Muscle layer of duodenum (tissue), 2 donors: Measurements from ENCODE around the gene PCDHGB2.
A peak's percentile ranks its signal among the peaks of the same experiment; 100 is the strongest.
"Not testable (repeated sequence)": the region's sequence is repeated elsewhere in the genome, so short reads cannot be mapped to it uniquely, and the experiment has no call there.

Source experiments
- H3K27ac ChIP-seq: one replicate; pipeline ENCODE4 v1.7.0; 2013; ENCODE audit warnings: mild to moderate bottlenecking, low read length
- H3K27me3 ChIP-seq: one replicate; pipeline ENCODE4 v1.7.0; 2013; ENCODE audit warnings: low read depth, mild to moderate bottlenecking, control low read depth, low read length
- H3K36me3 ChIP-seq, 2 donors: one replicate each; pipeline ENCODE4 v1.7.0; 2013; ENCODE audit warnings: low read length in 2 of 2, control low read depth in 1 of 2, mild to moderate bottlenecking in 1 of 2; ENCODE audit not compliant: insufficient read depth in 2 of 2, control insufficient read depth in 1 of 2
- H3K4me1 ChIP-seq, 2 donors: one replicate each; pipeline ENCODE4 v1.7.0; 2013; ENCODE audit warnings: low read length in 2 of 2, mild to moderate bottlenecking in 2 of 2, control low read depth in 1 of 2, moderate library complexity in 1 of 2; ENCODE audit not compliant: insufficient read depth in 2 of 2, control insufficient read depth in 1 of 2
- H3K4me3 ChIP-seq, 2 donors: one replicate each; pipeline ENCODE4 v1.7.0; 2013; ENCODE audit warnings: low read length in 2 of 2, low read depth in 1 of 2, mild to moderate bottlenecking in 1 of 2
- H3K9me3 ChIP-seq, 2 donors: one replicate each; pipeline ENCODE4 v1.7.0; 2013; ENCODE audit warnings: low read length in 2 of 2, control low read depth in 1 of 2, mild to moderate bottlenecking in 1 of 2; ENCODE audit not compliant: control insufficient read depth in 1 of 2
- donor health status: healthy.

Gene PCDHGB2

DNA sequence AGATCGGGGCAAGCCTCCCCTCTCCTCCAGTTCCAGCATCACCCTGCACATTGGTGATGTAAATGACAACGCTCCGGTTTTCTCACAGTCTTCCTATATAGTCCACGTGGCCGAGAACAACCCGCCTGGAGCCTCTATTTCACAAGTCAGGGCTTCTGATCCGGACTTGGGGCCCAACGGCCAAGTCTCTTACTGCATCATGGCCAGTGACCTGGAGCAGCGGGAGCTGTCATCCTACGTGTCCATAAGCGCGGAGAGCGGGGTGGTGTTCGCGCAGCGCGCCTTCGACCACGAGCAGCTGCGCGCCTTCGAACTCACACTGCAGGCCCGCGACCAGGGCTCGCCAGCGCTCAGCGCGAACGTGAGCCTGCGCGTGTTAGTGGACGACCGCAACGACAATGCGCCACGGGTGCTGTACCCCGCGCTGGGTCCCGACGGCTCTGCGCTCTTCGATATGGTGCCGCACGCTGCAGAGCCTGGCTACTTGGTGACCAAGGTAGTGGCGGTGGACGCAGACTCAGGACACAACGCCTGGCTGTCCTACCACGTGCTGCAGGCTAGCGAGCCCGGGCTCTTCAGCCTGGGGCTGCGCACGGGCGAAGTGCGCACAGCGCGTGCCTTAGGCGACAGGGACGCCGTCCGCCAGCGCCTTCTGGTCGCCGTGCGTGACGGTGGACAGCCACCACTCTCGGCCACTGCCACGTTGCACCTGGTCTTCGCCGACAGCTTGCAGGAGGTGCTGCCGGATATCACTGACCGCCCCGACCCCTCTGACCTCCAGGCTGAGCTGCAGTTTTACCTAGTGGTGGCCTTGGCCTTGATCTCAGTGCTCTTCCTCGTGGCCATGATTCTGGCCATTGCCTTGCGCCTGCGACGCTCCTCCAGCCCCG is 29.6 kb downstream of the PCDHGB2 start:
- H3K4me1 ChIP-seq = no peaks in the 10 kb centered on the region
- no peak overlapping the region for H3K27ac ChIP-seq
- H3K4me3 ChIP-seq = peak overlapping the region in 1 of 2 donors; percentile 73
- H3K27me3 ChIP-seq = no peaks in the 10 kb centered on the region
- peaks cover 0 to 7% of the 10 kb centered on the region in 2 donors for H3K36me3 ChIP-seq
- peaks cover 75 to 95% of the 10 kb centered on the region in 2 donors for H3K9me3 ChIP-seq

DNA sequence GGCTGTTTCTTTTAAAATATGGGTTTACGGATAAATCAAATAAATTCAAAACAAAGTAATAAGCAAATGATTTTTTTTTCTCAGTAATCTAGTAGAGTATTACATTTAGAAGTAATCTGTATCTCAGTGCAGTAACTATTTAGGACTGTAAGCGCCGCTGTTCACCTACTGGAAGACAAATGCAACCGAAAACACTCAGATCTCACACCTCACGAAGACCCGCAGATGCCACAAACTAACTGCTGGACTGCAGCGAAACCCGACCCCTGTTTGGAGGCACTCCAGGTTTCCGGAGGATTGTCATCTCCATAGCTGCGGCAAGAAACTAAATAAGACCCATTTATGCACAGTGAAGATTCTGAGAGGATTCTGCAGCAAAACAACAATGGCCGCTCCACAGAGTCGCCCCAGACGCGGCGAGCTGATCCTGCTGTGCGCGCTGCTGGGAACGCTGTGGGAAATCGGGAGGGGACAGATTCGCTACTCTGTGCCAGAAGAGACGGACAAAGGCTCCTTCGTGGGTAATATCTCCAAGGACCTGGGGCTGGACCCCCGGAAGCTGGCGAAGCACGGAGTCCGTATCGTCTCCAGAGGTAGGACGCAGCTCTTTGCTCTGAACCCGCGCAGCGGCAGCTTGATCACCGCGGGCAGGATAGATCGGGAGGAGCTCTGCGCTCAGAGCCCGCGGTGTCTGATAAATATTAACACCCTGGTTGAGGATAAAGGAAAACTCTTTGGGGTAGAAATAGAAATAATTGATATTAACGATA is 32.8 kb downstream of the PCDHGB2 start, which contains the start of gene PCDHGA8:
Gene PCDHGA8 (plus strand): TSS at position 205 of the 770 bp plus-strand sequence. CDS start 181 bp downstream, at position 386.
- peak within 1 kb of the TSS in 1 of 2 donors; percentile 73 for H3K4me3 ChIP-seq
- no peaks in the 10 kb centered on the region for H3K4me1 ChIP-seq
- peaks cover 59 to 82% of the 10 kb centered on the region in 2 donors for H3K9me3 ChIP-seq
- H3K36me3 ChIP-seq = peaks cover 0 to 4% of the 10 kb centered on the region in 2 donors
- H3K27ac ChIP-seq = no peak within 1 kb of the TSS
- H3K27me3 ChIP-seq = no peaks in the 10 kb centered on the region

DNA sequence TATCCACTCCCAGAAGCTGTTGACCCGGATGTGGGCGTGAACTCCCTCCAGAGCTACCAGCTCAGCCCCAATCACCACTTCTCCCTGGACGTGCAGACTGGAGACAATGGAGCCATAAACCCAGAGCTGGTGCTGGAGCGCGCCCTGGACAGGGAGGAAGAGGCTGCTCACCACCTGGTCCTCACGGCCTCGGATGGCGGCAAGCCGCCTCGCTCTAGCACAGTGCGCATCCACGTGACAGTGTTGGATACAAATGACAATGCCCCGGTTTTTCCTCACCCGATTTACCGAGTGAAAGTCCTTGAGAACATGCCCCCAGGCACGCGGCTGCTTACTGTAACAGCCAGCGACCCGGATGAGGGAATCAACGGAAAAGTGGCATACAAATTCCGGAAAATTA is 33.5 kb downstream of the PCDHGB2 start:
- Histone ChIP-seq H3K9me3 (peaks cover 57 to 82% of the 10 kb centered on the region in 2 donors), H3K4me1 (no peaks in the 10 kb centered on the region), H3K27me3 (no peaks in the 10 kb centered on the region)

DNA sequence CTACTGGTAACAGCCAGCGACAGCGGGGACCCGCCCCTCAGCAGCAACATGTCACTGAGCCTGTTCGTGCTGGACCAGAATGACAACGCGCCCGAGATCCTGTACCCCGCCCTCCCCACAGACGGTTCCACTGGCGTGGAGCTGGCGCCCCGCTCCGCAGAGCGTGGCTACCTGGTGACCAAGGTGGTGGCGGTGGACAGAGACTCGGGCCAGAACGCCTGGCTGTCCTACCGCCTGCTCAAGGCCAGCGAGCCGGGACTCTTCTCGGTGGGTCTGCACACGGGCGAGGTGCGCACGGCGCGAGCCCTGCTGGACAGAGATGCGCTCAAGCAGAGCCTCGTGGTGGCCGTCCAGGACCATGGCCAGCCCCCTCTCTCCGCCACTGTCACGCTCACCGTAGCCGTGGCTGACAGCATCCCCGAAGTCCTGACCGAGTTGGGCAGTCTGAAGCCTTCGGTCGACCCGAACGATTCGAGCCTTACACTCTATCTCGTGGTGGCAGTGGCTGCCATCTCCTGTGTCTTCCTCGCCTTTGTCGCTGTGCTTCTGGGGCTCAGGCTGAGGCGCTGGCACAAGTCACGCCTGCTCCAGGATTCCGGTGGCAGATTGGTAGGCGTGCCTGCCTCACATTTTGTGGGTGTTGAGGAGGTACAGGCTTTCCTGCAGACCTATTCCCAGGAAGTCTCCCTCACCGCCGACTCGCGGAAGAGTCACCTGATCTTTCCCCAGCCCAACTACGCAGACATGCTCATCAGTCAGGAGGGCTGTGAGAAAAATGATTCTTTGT is 34.8 kb downstream of the PCDHGB2 start:
- not testable (repeated sequence) for H3K4me1 ChIP-seq, H3K36me3 ChIP-seq, H3K27me3 ChIP-seq, H3K27ac ChIP-seq
- peaks cover 60 to 82% of the 10 kb centered on the region in 2 donors for H3K9me3 ChIP-seq
- peak overlapping the region in 1 of 2 donors; percentile 73 for H3K4me3 ChIP-seq

More for the DNA sequence above, 33.5 kb downstream of the PCDHGB2 start:
- H3K4me3 ChIP-seq = peak overlapping the region in 1 of 2 donors; percentile 73
- no peak overlapping the region for H3K27ac ChIP-seq
- peaks cover 0 to 4% of the 10 kb centered on the region in 2 donors for H3K36me3 ChIP-seq

DNA sequence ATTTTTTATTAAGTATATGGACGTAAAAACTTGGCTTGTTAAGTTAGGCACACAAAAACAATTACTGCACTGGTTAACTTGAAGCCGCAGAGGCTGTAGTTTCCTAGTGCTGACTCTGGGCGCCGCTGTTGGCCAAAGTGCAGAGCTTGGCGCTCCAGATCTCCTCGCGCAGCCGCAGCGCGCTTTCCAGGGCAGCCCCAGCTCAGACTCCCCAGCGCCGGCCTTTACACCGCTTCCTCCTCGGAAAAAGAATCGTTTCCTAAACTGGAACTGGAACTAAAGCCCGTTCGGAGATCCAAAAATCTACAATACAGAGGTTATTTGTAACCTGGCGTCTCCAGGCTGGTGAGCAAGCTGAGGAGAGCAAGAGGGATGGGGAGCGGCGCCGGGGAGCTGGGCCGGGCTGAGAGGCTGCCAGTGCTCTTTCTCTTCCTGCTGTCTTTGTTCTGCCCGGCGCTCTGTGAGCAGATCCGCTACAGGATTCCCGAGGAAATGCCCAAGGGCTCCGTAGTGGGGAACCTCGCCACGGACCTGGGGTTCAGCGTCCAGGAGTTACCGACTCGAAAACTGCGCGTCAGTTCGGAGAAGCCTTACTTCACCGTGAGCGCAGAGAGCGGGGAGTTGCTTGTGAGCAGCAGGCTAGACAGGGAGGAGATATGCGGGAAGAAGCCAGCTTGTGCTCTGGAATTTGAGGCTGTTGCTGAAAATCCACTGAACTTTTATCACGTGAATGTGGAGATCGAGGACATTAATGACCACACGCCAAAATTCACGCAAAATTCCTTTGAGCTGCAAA is 38.2 kb downstream of the PCDHGB2 start, which contains the start of gene PCDHGB5:
Gene PCDHGB5 (plus strand): TSS at position 192 of the 796 bp plus-strand sequence. CDS start 181 bp downstream, at position 373.
- H3K9me3 ChIP-seq = peaks cover 47 to 77% of the 10 kb centered on the region in 2 donors
- H3K27ac ChIP-seq, H3K27me3 ChIP-seq, H3K36me3 ChIP-seq, H3K4me1 ChIP-seq: not testable (repeated sequence)
- peak within 1 kb of the TSS; percentile 33 to 54 for H3K4me3 ChIP-seq

DNA sequence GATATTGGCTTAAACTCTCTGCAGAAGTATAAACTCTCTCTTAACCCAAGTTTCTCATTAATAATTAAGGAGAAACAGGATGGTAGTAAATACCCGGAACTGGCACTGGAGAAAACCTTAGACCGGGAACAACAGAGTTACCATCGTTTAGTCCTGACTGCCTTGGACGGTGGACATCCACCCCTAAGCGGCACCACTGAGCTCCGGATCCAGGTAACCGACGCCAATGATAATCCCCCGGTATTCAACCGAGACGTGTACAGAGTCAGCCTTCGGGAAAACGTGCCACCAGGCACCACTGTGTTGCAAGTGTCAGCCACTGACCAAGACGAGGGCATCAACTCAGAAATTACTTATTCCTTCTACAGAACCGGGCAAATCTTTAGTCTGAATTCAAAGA is 38.8 kb downstream of the PCDHGB2 start:
- Histone ChIP-seq H3K9me3 (peaks cover 46 to 77% of the 10 kb centered on the region in 2 donors), H3K27me3 (no peaks in the 10 kb centered on the region), H3K27ac (no peak overlapping the region), H3K4me3 (peak overlapping the region; percentile 33 to 54), H3K36me3 (peaks cover 0 to 4% of the 10 kb centered on the region in 2 donors), H3K4me1 (peaks cover 0 to 4% of the 10 kb centered on the region in 2 donors)

DNA sequence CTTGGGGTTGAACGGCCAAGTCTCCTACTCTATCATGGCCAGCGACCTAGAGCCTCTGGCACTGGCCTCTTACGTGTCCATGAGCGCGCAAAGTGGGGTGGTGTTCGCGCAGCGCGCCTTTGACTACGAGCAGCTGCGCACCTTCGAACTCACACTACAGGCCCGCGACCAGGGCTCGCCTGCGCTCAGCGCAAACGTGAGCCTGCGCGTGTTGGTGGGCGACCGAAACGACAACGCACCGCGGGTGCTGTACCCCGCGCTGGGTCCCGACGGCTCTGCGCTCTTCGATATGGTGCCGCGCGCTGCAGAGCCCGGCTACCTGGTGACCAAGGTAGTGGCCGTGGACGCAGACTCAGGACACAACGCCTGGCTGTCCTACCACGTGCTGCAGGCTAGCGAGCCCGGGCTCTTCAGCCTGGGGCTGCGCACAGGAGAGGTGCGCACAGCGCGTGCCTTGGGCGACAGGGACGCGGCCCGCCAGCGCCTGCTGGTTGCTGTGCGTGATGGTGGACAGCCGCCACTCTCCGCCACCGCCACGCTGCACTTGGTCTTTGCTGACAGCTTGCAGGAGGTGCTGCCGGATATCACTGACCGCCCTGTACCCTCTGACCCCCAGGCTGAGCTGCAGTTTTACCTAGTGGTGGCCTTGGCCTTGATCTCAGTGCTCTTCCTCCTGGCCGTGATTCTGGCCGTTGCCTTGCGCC is 39.9 kb downstream of the PCDHGB2 start:
- Histone ChIP-seq H3K27ac (no peak overlapping the region), H3K27me3 (no peaks in the 10 kb centered on the region), H3K9me3 (peaks cover 51 to 77% of the 10 kb centered on the region in 2 donors), H3K36me3 (peaks cover 0 to 8% of the 10 kb centered on the region in 2 donors), H3K4me3 (peak overlapping the region in 1 of 2 donors; percentile 54), H3K4me1 (peaks cover 0 to 4% of the 10 kb centered on the region in 2 donors)

DNA sequence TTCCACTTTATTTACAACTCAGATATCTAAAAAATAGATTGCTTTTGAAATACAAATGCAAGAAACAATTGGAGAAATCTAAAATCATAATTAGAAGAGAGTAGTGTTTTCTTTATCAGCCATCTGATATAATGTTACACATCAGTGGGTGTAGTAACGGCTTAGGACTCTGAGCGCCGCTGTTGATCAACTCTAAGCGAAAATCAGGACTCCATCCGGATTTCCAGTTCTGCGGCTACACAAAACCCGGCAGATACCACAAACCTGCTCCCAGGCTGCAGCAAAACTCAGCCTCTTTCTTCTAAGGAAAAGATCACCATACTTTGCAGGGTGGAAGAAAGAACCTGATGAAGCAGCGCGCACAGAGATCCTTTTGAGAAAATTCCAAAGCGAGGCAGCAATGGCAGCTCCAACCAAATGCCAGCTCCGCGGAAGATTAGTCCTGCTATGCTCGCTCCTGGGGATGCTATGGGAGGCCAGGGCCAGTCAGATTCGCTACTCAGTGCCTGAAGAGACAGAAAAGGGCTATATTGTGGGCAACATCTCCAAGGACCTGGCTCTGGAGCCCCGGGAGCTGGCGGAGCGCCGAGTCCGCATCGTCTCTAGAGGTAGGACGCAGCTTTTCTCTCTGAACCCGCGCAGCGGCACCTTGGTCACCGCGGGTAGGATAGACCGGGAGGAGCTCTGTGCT is 42.9 kb downstream of the PCDHGB2 start, which contains the start of gene PCDHGA9:
Gene PCDHGA9 (plus strand): TSS at position 226 of the 691 bp plus-strand sequence. CDS start 175 bp downstream, at position 401.
- H3K4me3 ChIP-seq = peak within 1 kb of the TSS; percentile 45 to 68
- H3K27me3 ChIP-seq = no peaks in the 10 kb centered on the region
- peaks cover 0 to 4% of the 10 kb centered on the region in 2 donors for H3K4me1 ChIP-seq
- no peak within 1 kb of the TSS for H3K27ac ChIP-seq
- H3K9me3 ChIP-seq = peaks cover 55 to 76% of the 10 kb centered on the region in 2 donors
- peaks cover 0 to 10% of the 10 kb centered on the region in 2 donors for H3K36me3 ChIP-seq

DNA sequence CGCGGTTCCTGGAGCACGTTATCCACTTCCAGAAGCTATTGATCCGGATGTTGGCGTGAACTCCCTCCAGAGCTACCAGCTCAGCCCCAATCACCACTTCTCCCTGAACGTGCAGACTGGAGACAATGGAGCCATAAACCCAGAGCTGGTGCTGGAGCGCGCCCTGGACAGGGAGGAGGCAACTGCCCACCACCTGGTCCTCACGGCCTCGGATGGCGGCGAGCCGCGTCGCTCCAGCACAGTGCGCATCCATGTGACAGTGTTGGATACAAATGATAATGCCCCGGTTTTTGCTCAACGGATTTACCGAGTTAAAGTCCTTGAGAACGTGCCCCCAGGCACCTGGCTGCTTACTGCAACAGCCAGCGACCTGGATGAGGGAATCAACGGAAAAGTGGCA is 43.6 kb downstream of the PCDHGB2 start:
- H3K4me3 ChIP-seq = peak overlapping the region; percentile 5 to 68

More for the DNA sequence above, 43.6 kb downstream of the PCDHGB2 start:
- Histone ChIP-seq H3K27ac (no peak overlapping the region), H3K27me3 (no peaks in the 10 kb centered on the region), H3K4me1 (peaks cover 0 to 4% of the 10 kb centered on the region in 2 donors), H3K9me3 (peaks cover 55 to 79% of the 10 kb centered on the region in 2 donors), H3K36me3 (peaks cover 0 to 10% of the 10 kb centered on the region in 2 donors)
